ENCODE data around the gene NMRK1. TPM values are rescaled to one million over a fixed set of nuclear protein-coding genes. Genes with fewer than 3 reads are reported as not detected.
A peak's percentile ranks its signal among the peaks of the same experiment; 100 is the strongest.

Gene NMRK1
- total RNA-seq, 1 donor from 2014 or later = 3.5 TPM

DNA sequence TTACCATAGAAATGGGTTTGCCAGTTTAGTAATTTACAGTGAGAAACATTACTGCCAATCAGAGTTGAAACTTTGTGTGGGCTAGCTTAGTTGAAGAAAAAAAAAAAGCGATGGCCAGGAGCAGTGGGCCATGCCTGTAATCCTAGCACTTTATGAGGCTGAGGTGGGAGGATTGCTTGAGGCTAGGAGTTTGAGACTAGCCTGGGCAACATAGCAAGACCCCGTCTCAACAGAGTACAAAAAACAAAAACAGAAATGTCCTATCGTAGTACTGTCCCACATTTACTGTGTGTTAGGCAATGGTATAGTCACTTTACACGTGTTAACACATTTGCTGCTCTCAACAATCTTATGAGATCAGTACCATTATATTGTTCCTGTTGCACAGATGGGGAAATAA, 2.6 kb upstream of the NMRK1 start:
- H3K4me3 Mint-ChIP-seq (ENCODE audit: low read depth) = no peak overlapping the region
- no peaks in the 10 kb centered on the region for H3K36me3 Mint-ChIP-seq (ENCODE audit: insufficient read depth)
- no peak overlapping the region for H3K27ac Mint-ChIP-seq
- H3K4me1 Mint-ChIP-seq (ENCODE audit: low read depth) = peaks cover 34% of the 10 kb centered on the region
- TF ChIP-seq, protein P1, sequence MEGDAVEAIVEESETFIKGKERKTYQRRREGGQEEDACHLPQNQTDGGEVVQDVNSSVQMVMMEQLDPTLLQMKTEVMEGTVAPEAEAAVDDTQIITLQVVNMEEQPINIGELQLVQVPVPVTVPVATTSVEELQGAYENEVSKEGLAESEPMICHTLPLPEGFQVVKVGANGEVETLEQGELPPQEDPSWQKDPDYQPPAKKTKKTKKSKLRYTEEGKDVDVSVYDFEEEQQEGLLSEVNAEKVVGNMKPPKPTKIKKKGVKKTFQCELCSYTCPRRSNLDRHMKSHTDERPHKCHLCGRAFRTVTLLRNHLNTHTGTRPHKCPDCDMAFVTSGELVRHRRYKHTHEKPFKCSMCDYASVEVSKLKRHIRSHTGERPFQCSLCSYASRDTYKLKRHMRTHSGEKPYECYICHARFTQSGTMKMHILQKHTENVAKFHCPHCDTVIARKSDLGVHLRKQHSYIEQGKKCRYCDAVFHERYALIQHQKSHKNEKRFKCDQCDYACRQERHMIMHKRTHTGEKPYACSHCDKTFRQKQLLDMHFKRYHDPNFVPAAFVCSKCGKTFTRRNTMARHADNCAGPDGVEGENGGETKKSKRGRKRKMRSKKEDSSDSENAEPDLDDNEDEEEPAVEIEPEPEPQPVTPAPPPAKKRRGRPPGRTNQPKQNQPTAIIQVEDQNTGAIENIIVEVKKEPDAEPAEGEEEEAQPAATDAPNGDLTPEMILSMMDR (IDR thresholded peaks at IDR 0.05; ENCODE audit: unreplicated experiment) = no peak
- H3K27me3 Mint-ChIP-seq = no peaks in the 10 kb centered on the region
- no peak for DNase-seq (ENCODE audit: low spot score, unreplicated experiment)
- no peaks in the 10 kb centered on the region for H3K9me3 Mint-ChIP-seq (ENCODE audit: low read depth)

DNA sequence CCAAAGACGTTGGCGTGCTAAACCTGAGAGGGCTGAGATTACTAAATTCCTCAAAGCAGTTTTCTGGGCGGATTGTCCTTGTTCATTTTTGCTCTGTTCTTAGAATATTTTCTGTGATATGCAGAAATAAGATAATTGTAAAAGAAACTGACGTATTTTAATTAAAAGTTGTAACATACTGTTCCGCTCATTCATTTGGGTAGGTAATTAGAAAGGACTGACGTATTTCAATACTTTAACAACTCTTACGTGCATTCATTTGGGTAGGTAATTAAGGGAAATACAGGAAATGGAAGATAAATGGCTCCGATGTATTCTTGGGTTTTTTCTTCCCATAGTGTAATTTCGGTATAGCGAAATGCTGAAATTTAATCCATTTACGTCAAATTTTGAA, 1.4 kb upstream of the NMRK1 start:
- Mint-ChIP-seq H3K27me3 (no peaks in the 10 kb centered on the region), H3K9me3 (ENCODE audit: low read depth) (no peaks in the 10 kb centered on the region), H3K36me3 (ENCODE audit: insufficient read depth) (no peaks in the 10 kb centered on the region), H3K27ac (peak overlapping the region; percentile 91), H3K4me3 (ENCODE audit: low read depth) (peak overlapping the region; percentile 83), H3K4me1 (ENCODE audit: low read depth) (peaks cover 34% of the 10 kb centered on the region)
- no peak for DNase-seq (ENCODE audit: low spot score, unreplicated experiment)
- TF ChIP-seq, protein P1 (IDR thresholded peaks at IDR 0.05; ENCODE audit: unreplicated experiment) = no peak

DNA sequence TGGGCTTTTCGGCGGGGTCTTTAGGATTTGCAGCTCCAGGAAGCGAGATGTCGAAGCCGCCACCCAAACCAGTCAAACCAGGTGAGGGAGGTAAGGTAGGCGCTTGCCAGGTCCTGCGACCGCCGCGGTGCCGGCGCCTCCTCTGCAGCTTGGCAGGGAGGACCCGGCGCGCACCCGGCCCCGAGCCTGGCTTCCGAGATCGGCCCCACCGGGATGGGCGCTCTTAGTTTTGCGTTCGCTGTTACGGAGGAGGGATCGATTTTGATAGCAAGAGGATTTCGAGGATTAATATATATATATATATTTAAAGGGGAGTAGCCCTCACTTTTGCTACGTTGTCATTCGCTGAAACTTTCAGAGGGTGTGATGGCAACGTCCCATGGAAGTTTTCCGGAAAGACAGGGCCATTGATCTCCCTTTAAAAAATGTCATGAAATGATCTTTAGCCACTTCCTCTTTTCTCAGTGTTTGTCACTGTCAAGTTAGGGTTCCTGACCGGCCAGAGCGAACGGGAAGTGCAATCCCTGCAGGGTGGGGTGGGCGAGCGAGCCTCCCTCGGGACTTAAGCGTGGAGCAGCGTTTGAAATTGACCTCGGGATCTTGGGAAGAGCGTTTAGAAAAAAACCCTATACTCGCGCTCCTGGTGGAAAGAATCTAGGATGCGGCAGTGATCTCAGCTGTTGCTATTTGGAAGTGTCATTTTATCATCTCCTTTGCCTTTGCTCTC, 854 bp upstream of the NMRK1 start:
- DNase-seq (ENCODE audit: low spot score, unreplicated experiment) = no peak
- no peaks in the 10 kb centered on the region for H3K27me3 Mint-ChIP-seq
- H3K36me3 Mint-ChIP-seq (ENCODE audit: insufficient read depth) = no peaks in the 10 kb centered on the region
- H3K27ac Mint-ChIP-seq = peak overlapping the region; percentile 91
- H3K9me3 Mint-ChIP-seq (ENCODE audit: low read depth) = no peaks in the 10 kb centered on the region
- peaks cover 33% of the 10 kb centered on the region for H3K4me1 Mint-ChIP-seq (ENCODE audit: low read depth)
- TF ChIP-seq, protein P1 (IDR thresholded peaks at IDR 0.05; ENCODE audit: unreplicated experiment) = peak; percentile 17
- peak overlapping the region; percentile 83 for H3K4me3 Mint-ChIP-seq (ENCODE audit: low read depth)

DNA sequence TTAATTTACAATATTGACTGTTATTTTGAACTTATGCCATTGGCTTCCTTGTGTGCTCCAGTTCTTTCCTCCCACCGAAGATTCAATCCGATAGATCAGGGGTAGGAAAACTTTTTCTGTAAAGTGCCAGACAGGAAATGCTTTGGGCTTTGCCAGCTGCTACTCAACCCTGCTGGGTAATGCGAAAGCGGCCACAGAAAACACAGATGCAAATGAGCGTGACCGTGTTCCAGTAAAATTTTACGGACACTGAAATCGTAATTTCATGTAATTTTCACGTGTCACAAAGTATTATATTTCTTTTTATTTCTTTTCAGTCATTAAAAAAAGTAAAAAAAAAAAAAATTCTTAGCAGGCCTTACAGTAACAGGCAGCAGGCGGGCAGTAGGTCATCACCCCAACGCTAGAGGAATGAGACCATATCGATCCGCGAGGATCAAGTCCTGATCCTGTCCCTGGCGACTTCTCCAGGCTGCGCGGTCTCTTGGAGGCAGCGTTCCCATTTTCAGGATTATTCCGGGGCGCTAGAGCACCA, 599 bp downstream of the NMRK1 start:
- Mint-ChIP-seq H3K4me1 (ENCODE audit: low read depth) (peaks cover 35% of the 10 kb centered on the region), H3K4me3 (ENCODE audit: low read depth) (peak overlapping the region; percentile 87), H3K27ac (peak overlapping the region; percentile 95), H3K36me3 (ENCODE audit: insufficient read depth) (peaks cover 1% of the 10 kb centered on the region), H3K9me3 (ENCODE audit: low read depth) (no peaks in the 10 kb centered on the region), H3K27me3 (peaks cover 3% of the 10 kb centered on the region)
- TF ChIP-seq, protein P1 (IDR thresholded peaks at IDR 0.05; ENCODE audit: unreplicated experiment) = no peak
- DNase-seq (ENCODE audit: low spot score, unreplicated experiment) = peak; percentile 18

DNA sequence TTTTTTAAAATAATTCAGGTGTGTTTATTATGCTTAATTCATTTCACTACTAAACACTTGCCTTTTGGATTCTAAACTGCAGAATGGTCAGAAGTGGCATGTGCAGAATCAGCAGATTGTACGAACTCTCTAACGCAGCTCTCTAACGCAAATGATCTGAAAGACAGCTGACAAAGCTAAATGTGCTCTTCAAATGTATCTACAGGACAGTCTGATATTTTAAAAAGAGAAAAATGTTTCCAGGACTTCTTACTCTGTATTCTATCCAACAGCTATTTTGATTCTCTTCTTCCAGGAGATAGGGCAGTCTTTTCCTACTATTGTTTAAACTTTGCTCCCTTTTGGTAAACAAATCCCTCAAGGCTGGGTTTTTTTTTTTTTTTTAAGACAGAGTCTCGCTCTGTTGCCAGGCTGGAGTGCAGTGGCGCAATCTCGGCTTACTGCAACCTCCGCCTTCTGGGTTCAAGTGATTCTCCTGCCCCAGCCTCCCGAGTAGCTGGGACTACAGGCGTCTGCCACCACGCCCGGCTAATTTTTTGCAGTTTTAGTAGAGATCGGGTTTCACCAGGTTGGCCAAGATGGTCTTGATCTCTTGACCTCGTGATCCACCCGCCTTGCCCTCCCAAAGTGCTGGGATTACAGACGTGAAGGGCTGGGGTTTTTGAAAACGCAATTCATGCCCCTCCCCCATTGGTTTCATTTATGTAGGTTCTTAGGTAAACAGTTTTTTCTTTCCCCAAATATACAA, 1.2 kb downstream of the NMRK1 start:
- TF ChIP-seq, protein P1 (IDR thresholded peaks at IDR 0.05; ENCODE audit: unreplicated experiment) = no peak
- no peaks in the 10 kb centered on the region for H3K9me3 Mint-ChIP-seq (ENCODE audit: low read depth)
- DNase-seq (ENCODE audit: low spot score, unreplicated experiment) = no peak
- peaks cover 1% of the 10 kb centered on the region for H3K36me3 Mint-ChIP-seq (ENCODE audit: insufficient read depth)
- H3K27ac Mint-ChIP-seq = peak overlapping the region; percentile 92
- H3K4me1 Mint-ChIP-seq (ENCODE audit: low read depth) = peaks cover 35% of the 10 kb centered on the region
- peak overlapping the region; percentile 87 for H3K4me3 Mint-ChIP-seq (ENCODE audit: low read depth)
- peaks cover 3% of the 10 kb centered on the region for H3K27me3 Mint-ChIP-seq
